ENCODE data around the gene SDK1. TPM values are rescaled to one million over a fixed set of nuclear protein-coding genes. Genes with fewer than 3 reads are reported as not detected.

Gene SDK1
- total RNA-seq, 2 donors from 2014 or later = 1.3 to 2.6 TPM

GRCh38 chr7:3846738-3847137 is 545.7 kb downstream of the SDK1 start:
- no peak for TF ChIP-seq CTCF (IDR thresholded peaks at IDR 0.05)
- H3K27me3 ChIP-seq = no peaks in the 10 kb centered on the region
- intact Hi-C loops (cut with DNase I) = no loop called here
- H3K4me3 ChIP-seq = no peak overlapping the region
- DNase-seq = no peak
- no peak overlapping the region for H3K9ac ChIP-seq (ENCODE audit: low read depth in 2 of 2, low read length in 2 of 2)
- no peaks in the 10 kb centered on the region for H3K9me3 ChIP-seq
- no peak overlapping the region for H3K27ac ChIP-seq
- H3K4me1 ChIP-seq = no peaks in the 10 kb centered on the region
- no peaks in the 10 kb centered on the region for H3K36me3 ChIP-seq

GRCh38 chr7:3847336-3847735 is 546.3 kb downstream of the SDK1 start:
- H3K4me1 ChIP-seq = no peaks in the 10 kb centered on the region
- H3K27ac ChIP-seq = no peak overlapping the region
- no peak for TF ChIP-seq CTCF (IDR thresholded peaks at IDR 0.05)
- H3K27me3 ChIP-seq = no peaks in the 10 kb centered on the region
- H3K36me3 ChIP-seq = no peaks in the 10 kb centered on the region
- no peak overlapping the region for H3K9ac ChIP-seq (ENCODE audit: low read depth in 2 of 2, low read length in 2 of 2)
- no peak overlapping the region for H3K4me3 ChIP-seq
- DNase-seq = no peak
- intact Hi-C loops (cut with DNase I) = no loop called here
- no peaks in the 10 kb centered on the region for H3K9me3 ChIP-seq

GRCh38 chr7:3859431-3859830 is 558.4 kb downstream of the SDK1 start:
- Histone ChIP-seq H3K4me3 (no peak overlapping the region), H3K36me3 (no peaks in the 10 kb centered on the region), H3K27ac (no peak overlapping the region), H3K27me3 (no peaks in the 10 kb centered on the region), H3K9me3 (no peaks in the 10 kb centered on the region), H3K9ac (ENCODE audit: low read depth in 2 of 2, low read length in 2 of 2) (no peak overlapping the region), H3K4me1 (no peaks in the 10 kb centered on the region)
- DNase-seq = no peak
- intact Hi-C loops (cut with DNase I) = no loop called here
- TF ChIP-seq CTCF (IDR thresholded peaks at IDR 0.05) = no peak

- H3K4me3 ChIP-seq = no peak overlapping the region
- H3K4me1 ChIP-seq = no peaks in the 10 kb centered on the region
- no peak overlapping the region for H3K27ac ChIP-seq
- no peak overlapping the region for H3K9ac ChIP-seq (ENCODE audit: low read depth in 2 of 2, low read length in 2 of 2)
- H3K36me3 ChIP-seq = no peaks in the 10 kb centered on the region
- no peak for TF ChIP-seq CTCF (IDR thresholded peaks at IDR 0.05)
- intact Hi-C loops (cut with DNase I) = no loop called here
- no peak for DNase-seq
- no peaks in the 10 kb centered on the region for H3K9me3 ChIP-seq
- H3K27me3 ChIP-seq = no peaks in the 10 kb centered on the region
These were observed 559.9 kb downstream of the SDK1 start for GRCh38 chr7:3860932-3861331.

- H3K27me3 ChIP-seq = no peaks in the 10 kb centered on the region
These were observed 560.3 kb downstream of the SDK1 start for GRCh38 chr7:3861386-3861785.

More at GRCh38 chr7:3861386-3861785, 560.3 kb downstream of the SDK1 start:
- Histone ChIP-seq H3K9me3 (no peaks in the 10 kb centered on the region), H3K4me3 (no peak overlapping the region), H3K36me3 (no peaks in the 10 kb centered on the region), H3K27ac (no peak overlapping the region), H3K4me1 (no peaks in the 10 kb centered on the region), H3K9ac (ENCODE audit: low read depth in 2 of 2, low read length in 2 of 2) (no peak overlapping the region)
- intact Hi-C loops (cut with DNase I) = no loop called here
- DNase-seq = no peak
- no peak for TF ChIP-seq CTCF (IDR thresholded peaks at IDR 0.05)

Measured in colonic mucosa (tissue), 4 donors.